CD4-positive, alpha-beta T cell treated with Interleukin-17A for 1 hour (primary cell): ENCODE measurements around the gene SPATA31C1.
"Not testable (repeated sequence)": the region's sequence is repeated elsewhere in the genome, so short reads cannot be mapped to it uniquely, and the experiment has no call there.

Experiments
- DNase-seq: peaks from one replicate; pipeline ENCODE4 v3.0.0-alpha.2; 2020

SPATA31C1 gene

DNA sequence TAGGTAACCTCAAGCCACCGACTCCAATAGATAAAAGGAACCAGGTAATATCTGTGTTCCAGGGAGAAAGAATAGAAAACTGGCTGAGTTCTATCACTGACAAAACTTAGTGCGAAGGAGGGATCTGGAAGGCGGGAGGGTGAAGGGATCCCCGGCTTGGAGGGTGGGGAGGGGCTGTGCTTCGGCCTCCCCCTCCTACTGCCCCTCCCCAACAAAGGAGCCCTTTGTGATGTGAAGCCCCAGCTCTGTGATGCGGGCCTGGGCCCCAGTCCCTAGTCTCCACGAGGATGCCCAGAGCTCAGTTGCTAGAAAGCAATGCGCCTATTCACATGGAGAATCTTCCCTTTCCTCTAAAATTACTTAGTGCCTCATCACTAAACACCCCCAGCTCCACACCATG lies at the start of gene SPATA31C1:
Gene SPATA31C1, plus strand, starts transcription at position 301 of the 400 bp plus-strand sequence.
- DNase-seq = not testable (repeated sequence)

DNA sequence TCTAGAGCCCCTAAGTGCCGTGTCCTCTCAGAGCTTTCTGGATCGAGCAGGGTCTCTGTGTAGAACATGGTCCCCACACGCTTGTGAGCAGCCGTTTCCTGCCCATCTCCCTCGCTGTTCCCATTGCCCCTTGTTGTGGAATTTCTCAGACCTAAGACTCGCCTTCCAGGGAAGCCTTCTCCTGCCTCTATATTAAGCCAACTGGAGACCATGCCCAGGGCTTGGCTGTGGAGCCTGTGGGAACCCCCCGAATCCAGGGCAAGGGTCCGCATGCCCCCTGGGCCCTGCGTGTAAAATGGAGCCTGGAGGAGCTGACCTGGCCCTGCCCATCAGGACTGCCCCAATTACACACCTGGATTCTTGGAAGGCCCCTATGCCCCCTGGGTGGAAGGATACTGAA lies 49.6 kb upstream of the SPATA31C1 start:
- DNase-seq = no peak

DNA sequence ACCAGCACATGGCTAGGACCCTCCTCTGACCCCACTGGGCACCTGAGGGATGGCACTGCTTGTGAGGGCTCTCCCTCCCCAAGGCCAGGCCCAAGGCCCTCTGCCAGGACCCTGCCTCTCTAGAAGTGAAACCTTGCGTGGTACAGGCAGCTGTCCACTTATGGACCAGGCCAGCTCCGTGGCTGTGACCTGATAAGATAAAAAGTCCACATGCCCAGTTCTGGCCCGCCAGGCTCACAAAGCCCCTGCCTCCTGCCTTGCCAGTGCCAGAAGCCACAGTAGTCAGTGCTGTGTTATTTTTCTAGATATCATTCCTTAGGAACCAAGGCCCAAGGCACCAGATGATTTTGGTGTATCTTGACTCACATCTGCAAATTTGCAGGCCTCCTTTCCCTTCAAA lies 49.1 kb upstream of the SPATA31C1 start:
- DNase-seq = no peak

DNA sequence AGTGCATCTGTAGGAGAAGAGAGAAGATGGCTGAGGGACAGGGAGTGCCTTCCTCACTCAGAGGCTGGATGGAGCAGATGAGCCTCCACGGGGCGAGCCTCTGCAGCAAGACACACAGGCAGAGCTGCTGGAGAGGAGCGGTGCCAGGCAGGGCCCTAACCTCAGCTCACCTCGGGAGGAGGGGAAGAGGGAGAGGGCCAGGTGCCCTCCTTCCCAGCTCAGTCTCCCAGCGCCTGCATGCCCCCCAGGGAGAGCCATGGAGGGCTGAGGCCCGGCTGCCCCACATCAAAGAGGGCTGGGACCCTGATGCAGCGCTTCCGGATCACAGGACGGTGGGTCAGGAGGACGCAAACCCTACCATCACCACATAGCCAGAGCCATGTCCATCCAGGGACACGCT lies 48.7 kb upstream of the SPATA31C1 start:
- DNase-seq = no peak

DNA sequence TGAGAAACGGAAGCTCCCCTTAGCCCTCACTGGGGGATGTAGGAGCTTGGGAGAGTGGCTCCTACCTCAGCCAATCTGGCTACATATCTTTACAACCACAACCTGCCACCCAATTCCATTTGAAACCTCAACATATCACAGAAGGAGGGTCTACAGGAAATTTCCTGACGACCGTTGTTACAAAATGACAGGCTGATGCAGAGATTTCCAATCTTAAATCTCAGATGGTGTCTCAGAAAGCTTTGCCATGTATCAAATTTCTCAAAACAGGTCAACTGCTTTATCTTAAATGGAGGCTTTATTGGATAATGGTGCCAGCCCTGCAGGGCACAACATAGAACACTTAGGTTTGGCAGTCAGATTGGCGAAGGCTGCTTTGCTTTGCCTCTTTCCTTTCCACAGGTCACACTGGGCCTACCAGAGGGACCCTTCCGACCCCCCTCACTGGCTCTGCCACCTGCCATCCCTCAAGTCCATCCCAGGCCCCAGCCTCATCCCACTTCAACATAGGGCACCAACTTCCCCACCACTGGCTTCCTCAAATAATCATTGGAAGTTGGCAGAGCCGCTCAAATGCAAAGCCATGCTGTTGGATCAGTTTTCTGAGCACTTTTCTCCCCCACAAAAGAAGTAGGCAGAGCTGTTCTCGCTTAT lies 46.2 kb upstream of the SPATA31C1 start:
- DNase-seq = no peak

DNA sequence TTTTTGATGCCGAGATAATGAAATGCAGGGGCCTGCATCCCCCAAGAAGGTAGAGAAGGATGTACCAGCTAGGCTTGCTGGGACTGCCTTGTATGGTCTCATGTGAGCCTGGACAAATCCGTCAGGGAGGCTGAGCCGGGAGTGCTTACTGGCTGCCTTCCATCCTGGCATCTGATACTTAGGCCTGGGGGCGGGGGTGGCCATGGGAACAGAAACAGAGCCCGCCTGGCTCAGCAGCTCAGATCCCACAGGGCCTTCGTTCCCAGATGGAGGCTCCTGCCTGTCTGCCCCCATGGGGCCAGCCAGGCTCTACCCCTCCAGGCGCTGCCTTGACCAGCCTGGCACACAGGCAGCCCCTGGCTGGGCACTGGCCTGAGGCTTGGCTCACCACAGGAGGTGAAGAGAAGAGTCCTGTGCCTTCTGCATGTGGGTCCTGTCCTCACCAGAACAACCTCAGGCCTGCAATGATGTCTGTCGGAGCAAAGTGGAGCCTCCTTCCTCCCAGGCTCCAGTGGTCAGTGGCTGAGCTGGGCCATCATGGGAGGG lies 45.6 kb upstream of the SPATA31C1 start:
- DNase-seq = no peak

DNA sequence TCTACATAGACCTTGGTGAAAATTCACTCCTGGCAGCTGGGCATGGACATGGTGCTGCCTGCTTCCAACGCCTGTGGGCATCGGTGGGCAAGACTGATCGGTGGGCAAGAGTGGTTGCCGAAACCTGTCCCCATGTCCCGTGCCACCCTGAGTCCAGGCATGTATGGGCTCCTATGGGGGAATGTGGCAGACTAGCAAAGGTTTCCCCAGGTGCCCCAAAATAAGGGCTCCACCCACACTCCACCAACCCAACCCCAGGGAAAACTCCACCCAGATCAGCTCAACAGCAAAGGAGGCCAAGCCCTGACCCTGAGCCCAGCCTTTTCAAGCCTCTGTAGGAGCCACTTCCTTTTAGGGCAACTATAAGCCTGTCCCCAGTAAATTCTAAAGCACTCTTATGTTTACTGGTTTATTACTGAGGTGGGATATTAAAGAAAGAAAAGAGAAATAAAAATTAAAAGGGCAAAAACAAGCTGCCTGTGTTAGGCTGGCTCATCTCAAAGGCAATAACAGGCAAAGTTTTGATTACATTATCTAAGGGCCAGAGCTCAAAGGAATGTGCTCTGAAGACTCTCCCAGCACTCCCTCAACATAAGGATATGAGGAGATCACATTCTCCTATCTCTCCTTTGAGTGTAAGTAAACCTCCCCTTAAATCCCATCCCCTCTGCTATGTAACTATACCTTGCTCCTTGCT lies 44.0 kb upstream of the SPATA31C1 start:
- no peak for DNase-seq

DNA sequence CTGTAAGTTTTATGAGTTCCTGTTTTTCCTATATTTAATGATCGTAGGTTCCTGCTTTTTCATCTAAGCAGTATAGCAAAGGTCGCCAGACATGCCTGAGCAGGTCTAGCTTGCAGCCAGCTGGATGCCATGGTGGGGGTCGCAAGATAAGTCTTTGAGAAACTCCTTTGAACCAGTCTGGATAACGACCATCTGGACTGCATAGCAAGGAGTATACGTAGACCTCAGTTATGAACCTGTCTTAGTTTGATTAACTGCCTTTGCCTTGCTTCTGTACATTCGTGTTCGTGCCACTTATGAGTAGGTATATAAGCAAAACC lies 43.5 kb upstream of the SPATA31C1 start:
- no peak for DNase-seq

DNA sequence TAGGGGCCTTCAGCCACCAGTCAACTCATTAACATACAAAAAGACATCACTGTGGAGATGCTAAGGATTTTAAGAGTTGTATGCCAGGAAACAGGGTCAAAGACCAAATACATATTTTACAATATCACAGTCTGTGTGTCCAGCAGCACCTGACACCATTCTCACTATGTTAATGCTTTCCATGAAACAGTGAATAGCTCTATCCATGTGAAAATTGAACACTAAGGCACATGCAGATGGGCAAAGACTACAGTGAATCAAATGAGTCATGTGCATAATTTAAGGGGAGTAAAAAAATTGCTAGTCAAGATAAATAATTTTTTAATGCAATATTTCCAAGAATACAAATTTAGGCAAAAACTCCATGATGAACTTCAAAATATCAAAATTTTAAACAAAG lies 42.7 kb upstream of the SPATA31C1 start:
- no peak for DNase-seq

DNA sequence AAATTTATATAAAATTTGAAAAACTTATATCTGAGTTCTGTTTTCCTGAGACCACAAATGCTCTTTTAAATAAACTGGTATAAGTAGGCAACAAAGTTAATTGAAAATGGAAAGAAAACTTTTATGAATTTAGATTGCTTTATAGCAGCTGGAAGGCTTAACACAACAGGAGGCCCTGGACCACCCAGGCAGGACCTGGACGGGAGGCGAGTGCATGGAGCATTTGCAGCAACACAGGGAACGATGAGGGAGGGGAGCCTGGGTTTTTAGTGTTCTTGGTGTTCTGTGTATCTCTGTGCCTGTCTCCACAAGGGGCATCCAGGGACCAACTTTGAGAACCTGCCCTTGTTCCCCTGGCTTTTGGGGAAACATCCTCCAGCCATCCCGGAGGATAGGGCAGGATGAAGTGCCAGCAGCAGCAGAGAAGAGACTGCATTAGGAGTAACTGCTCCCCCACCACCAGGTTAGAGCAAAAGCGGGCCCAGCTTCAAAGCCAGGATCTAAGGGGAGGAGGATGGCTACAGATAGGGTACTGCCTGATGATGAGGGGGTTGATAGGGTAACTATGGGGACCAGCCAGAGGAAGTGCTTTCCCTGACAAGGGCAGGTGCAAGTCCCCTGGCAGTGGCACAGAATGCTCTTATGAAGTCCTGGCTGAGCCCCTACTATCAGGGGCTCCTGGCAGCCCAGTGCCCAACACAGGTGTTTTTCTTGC lies 41.8 kb upstream of the SPATA31C1 start:
- no peak for DNase-seq

DNA sequence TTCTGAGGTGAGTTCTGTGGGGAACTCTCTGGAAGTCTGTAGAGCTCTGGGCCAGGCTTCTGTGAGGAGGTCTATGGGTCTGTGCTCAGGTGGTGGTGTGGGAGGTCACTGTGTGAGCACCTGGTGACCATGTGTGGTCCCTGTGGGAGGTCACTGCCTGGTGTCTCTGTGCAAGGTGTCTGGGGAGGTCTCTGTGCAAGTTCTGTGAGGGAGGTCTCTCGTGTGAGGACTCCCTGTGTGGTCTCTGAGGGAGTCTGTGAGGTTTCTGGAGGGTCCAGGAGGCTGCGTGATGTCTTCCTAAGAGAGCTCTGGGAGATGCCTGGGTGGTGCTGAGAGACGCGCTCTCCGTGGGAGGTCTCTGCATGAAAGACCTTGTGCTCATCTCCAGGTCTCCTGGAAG lies 41.1 kb upstream of the SPATA31C1 start:
- no peak for DNase-seq

DNA sequence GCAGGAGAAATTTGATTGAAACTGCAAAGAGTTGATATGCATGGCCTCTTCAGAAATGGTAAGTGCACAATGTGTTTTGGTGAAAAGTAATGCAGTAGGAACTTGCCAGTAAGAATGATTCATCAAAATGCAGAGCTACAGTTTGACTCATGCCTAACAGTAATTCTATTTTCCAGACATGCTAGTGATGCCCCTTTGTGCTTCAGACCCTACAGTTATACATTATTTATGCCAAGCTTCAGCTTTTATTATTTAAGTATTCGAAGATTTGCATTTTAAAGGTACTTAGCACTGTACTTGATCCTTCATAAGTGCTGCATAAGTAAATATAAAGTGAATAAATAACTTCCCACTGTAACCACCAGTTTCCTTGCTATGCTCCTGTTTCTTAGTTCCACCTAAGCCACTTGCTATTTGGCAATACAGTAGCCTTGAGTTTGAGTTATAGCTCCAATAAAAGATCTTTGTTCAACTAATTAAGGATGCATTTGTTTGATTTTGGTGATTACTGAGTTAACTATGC lies 38.7 kb upstream of the SPATA31C1 start:
- DNase-seq = no peak

DNA sequence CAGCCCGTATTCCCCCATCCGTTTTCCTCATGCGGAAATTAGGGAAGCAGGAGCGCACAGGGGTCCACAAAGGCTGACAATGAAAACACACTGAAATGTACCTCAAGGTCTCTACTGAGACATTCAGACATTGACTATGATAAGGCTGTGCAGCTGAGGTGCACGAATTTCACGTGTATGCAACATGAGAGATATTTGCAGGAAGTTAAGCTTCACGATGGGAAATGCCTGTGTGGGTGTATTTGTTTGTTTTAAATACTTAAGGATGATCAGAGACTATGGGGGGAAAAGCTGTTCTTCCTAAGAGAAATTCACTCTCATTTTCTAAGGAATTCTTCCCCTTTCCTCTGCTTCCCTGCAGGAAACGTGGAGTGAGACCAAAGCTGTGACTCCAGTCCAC lies 37.6 kb upstream of the SPATA31C1 start:
- DNase-seq = no peak

DNA sequence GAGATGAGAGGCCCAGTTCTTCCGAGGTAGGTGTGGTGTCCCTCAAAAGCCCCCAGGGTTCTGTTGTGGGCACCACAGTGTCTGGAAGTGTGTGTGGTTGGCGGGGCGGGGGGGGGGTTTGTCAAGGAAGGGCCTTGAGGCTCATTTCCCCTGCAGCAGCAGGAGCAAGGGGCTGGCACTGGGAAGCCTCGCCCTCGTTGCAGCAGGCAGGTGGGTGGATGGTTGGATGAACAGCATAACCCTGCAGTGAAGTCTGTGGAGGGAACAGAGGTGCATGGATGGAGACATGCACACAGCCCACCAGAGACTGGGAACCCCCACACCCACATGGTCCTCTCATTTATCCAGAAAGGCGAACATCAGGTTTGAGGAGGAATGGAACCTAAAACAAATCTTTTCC lies 37.1 kb upstream of the SPATA31C1 start:
- no peak for DNase-seq

DNA sequence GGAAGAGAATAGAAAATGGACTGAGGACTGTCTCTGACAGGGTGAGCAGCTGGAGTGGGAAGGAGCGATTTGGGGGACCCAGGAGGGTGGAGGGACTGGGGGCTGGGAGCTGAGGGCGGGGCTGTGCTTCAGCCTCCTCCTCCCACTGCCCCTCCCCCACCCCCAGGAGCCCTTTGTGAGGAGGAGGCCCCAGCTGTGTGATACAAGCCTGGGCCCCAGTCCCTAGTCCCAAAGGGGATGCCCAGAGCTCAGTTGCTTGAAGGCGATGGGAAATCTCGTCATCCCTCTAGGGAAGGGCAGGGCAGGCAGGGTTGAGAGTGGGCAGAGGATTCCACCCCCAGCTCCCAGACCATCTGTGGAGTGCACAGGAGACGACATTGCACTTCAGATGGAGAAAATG lies 35.1 kb upstream of the SPATA31C1 start, which contains the start of gene SPATA31E1:
Gene SPATA31E1, plus strand, starts transcription at position 251 of the 400 bp plus-strand sequence. Its CDS starts 15 bp downstream, at position 266.
- no peak for DNase-seq

DNA sequence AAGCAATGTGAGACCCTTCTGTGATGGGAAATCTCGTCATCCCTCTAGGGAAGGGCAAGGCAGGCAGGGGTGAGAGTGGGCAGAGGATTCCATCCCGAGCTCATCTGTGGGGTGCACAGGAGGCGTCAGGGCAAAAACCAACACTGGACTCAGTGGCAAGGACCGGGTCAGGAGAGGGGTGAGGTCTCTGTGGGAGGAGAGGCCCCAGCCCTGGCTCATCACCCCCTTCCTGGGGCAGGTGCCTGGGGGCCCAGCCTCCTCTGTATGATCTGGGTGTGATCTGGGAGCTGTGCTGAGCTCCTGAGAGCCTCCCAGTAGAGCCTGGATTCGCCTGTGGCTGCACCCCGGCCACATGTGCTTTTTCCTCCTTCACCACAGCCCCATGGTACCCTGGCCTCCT lies 34.5 kb upstream of the SPATA31C1 start:
- DNase-seq = no peak

DNA sequence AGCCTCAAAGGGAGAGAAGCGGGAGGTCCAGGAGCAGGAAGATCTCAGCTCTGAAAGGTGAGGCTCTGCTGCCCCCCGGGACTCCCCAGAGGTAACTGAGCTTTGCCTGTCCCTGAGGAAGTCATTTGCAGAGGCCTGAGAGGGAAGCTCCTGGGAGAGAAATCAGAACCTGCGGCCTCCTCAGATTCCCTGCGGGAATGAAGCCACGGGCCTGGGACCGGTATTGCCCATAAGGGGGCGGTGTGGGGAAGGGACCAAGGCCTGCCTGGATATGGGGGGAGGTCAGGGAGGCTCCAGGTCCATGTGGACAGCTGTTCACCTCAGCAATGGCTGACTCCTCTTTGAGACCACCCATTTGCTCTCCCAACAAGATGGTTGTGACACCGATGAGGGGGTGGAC lies 33.8 kb upstream of the SPATA31C1 start:
- no peak for DNase-seq

DNA sequence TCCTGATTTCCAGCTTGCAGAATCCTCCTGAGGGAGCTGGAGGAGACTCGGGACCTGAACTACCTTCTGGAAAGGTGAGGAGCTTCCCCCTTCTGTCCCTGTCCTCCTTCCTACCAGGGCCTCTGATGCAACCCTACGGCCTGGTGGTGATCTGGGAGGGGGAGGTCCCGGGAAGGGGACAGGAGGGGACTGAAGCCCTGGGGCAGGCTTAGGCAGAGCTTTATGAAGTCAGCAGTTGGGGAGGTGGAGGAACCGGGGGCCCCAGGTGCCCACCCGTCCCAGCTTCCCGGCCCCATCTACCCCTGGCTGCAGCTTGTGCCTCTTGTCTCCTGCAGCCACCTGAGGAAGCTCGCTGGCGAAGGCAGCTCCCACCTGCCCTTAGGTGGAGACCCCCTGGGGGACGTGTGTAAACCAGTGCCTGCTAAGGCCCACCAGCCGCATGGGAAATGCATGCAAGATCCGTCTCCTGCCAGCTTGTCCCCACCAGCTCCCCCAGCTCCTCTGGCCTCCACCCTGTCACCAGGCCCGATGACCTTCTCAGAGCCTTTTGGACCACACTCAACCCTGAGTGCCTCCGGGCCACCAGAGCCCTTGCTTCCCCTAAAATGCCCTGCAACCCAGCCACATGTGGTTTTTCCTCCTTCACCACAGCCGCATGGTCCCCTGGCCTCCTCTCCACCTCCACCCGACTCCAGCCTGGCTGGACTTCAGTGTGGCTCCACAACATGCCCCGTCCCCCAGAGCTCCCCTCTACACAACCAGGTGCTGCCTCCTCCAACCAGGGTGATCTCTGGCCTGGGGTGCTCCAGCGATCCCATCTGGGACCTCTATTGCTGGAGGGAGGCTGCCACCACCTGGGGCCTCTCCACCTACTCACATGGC lies 32.9 kb upstream of the SPATA31C1 start:
- no peak for DNase-seq

DNA sequence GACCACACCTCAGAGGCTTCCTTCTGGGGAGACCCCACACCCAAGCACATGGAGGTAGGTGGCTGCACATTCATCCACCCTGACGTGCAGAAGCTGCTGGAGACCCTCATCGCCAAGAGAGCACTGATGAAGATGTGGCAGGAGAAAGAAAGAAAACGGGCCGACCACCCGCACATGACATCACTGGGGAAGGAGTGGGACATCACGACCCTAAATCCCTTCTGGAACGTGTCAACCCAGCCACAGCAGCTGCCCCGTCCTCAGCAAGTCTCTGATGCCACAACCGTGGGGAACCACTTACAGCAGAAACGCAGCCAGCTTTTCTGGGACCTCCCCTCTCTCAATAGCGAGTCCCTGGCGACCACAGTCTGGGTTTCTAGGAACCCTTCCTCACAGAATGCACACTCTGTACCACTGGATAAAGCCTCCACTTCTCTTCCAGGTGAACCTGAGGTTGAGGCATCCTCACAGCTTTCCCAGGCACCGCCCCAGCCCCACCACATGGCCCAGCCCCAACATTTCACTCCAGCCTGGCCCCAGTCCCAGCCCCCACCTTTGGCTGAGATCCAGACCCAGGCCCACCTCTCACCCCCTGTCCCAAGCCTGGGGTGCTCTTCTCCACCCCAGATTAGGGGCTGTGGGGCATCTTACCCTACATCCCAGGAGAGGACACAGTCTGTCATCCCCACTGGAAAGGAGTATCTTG lies 32.1 kb upstream of the SPATA31C1 start:
- no peak for DNase-seq

DNA sequence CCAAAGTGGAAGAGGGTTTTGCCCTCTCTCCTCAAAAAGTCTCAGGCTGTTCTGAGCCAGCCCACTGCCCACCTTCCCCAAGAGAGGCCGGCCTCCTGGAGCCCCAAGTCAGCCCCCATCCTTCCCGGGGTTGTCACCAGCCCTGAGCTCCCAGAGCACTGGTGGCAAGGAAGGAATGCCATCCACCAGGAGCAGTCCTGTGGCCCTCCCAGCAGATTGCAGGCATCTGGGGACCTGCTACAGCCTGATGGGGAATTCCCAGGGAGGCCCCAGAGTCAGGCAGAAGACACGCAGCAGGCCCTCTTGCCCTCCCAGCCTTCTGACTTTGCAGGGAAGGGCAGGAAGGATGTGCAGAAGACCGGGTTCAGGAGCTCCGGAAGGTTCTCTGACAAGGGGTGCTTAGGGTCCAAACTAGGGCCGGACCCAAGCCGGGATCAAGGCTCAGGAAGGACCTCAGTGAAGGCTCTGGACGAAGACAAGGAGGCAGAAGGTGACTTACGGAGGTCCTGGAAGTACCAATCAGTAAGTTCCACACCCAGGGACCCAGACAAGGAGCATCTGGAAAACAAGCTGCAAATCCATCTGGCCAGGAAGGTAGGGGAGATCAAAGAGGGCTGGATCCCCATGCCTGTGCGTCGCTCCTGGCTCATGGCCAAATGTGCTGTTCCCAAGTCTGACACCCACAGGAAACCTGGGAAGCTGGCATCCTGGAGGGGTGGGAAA lies 31.4 kb upstream of the SPATA31C1 start:
- DNase-seq = no peak

DNA sequence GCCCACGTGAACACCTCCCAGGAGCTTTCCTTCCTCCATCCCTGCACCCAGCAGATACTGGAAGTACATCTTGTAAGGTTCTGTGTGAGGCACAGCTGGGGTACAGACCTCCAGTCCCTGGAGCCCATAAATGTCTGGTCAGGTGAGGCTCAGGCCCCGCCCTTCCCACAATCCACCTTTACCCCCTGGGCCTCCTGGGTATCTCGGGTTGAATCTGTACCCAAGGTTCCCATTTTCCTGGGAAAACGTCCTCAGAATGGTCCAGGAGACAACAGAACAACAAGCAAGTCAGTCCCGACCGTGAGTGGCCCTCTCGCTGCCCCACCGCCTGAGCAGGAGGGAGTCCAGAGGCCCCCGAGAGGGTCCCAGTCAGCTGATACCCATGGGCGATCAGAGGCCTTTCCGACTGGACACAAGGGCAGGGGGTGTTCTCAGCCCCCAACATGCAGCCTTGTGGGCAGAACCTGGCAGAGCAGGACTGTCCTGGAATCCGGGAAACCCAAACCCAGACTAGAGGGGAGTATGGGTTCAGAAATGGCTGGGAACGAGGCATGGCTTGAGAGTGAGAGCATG lies 30.7 kb upstream of the SPATA31C1 start:
- DNase-seq = no peak
